ENCODE measurements around the gene CARF. TPM values are rescaled to one million over a fixed set of nuclear protein-coding genes. Genes with fewer than 3 reads are reported as not detected.
"Not testable (repeated sequence)": the region's sequence is repeated elsewhere in the genome, so short reads cannot be mapped to it uniquely, and the experiment has no call there.

The CARF gene
- total and polyA plus RNA-seq, 10 donors = 2.9 to 21.7 (median 15.6) TPM

DNA sequence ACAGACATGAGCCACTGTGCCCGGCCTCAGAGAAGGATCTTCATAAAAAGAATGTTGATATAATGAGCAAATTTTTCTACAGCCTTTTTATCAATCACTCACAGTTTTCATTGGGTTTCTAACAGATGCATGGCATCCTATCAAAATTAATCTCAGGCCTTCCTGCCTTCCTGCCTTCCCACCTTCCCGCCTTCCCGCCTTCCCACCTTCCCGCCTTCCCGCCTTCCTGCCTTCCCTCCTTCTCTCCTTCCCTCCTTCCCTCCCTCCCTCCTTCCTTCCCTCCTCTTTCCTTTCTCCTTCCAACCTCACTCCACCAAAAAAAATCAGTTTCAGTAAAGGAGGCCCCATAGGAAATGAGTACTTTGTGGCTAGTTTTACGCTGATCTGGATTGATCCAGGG is 48.4 kb downstream of the CARF start:
- Histone ChIP-seq H3K27me3 (replicated peaks in 1 of 7) (no peaks in the 10 kb centered on the region), H3K9me3 (no peaks in the 10 kb centered on the region), H3K27ac (no peak overlapping the region), H3K4me3 (no peak overlapping the region), H3K4me1 (no peaks in the 10 kb centered on the region), H3K36me3 (peaks cover 0 to 82% (median 22%) of the 10 kb centered on the region in 6 donors)
- 91 to 99% (median 95%) methylated on average over 6 of the region's 6 CpGs for WGBS, 5 donors
- no peak for DNase-seq
- TF ChIP-seq POLR2AphosphoS5 (IDR thresholded peaks at IDR 0.05) (no peak), POLR2A (IDR thresholded peaks at IDR 0.05) (no peak)
- TF ChIP-seq, protein P1, sequence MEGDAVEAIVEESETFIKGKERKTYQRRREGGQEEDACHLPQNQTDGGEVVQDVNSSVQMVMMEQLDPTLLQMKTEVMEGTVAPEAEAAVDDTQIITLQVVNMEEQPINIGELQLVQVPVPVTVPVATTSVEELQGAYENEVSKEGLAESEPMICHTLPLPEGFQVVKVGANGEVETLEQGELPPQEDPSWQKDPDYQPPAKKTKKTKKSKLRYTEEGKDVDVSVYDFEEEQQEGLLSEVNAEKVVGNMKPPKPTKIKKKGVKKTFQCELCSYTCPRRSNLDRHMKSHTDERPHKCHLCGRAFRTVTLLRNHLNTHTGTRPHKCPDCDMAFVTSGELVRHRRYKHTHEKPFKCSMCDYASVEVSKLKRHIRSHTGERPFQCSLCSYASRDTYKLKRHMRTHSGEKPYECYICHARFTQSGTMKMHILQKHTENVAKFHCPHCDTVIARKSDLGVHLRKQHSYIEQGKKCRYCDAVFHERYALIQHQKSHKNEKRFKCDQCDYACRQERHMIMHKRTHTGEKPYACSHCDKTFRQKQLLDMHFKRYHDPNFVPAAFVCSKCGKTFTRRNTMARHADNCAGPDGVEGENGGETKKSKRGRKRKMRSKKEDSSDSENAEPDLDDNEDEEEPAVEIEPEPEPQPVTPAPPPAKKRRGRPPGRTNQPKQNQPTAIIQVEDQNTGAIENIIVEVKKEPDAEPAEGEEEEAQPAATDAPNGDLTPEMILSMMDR (IDR thresholded peaks at IDR 0.05 in 8 of 11, conservative IDR thresholded peaks at IDR 0.05 in 3 of 11) = no peak
- intact Hi-C loops (cut with DNase I; ENCODE audit: low total_unique reads) = no loop called here

DNA sequence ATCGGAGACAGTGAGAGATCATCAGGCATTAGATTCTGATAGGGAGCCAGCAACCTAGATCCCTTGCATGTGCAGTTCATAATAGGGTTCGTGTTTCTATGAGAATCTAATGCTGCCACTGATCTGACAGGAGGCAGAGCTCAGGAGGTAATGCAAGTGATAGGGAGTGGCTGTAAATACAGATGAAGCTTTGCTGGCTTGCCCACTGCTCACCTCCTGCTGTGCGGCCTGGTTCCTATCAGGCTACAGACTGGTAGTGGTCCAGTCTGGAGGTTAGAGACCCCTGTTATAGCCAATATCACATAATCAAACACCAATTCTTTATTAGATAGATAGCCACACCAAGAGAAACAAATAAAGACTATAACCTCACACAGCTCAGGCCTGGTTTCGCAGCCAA is 51.6 kb downstream of the CARF start:
- peaks cover 0 to 53% (median 8%) of the 10 kb centered on the region in 6 donors for H3K36me3 ChIP-seq
- TF ChIP-seq POLR2AphosphoS5 (IDR thresholded peaks at IDR 0.05) = no peak
- TF ChIP-seq, protein P1 (IDR thresholded peaks at IDR 0.05 in 8 of 11, conservative IDR thresholded peaks at IDR 0.05 in 3 of 11) = no peak
- TF ChIP-seq POLR2A (IDR thresholded peaks at IDR 0.05) = no peak
- H3K9me3 ChIP-seq = no peaks in the 10 kb centered on the region
- 95 to 98% (median 97%) methylated on average over 4 of the region's 4 CpGs for WGBS, 5 donors
- no peaks in the 10 kb centered on the region for H3K27me3 ChIP-seq (replicated peaks in 1 of 7)
- no peak for DNase-seq
- intact Hi-C loops (cut with DNase I; ENCODE audit: low total_unique reads) = no loop called here
- no peak overlapping the region for H3K27ac ChIP-seq
- H3K4me3 ChIP-seq = no peak overlapping the region
- no peaks in the 10 kb centered on the region for H3K4me1 ChIP-seq

GRCh38 chr2:202965810-202966460 is 53.9 kb downstream of the CARF start:
- Histone ChIP-seq H3K4me1 (no peaks in the 10 kb centered on the region), H3K36me3 (peaks cover 0 to 32% (median 6%) of the 10 kb centered on the region in 6 donors), H3K9me3 (no peaks in the 10 kb centered on the region), H3K4me3 (no peak overlapping the region), H3K27ac (no peak overlapping the region), H3K27me3 (replicated peaks in 1 of 7) (no peaks in the 10 kb centered on the region)
- WGBS, 5 donors = 41 to 51% (median 48%) methylated on average over 5 of the region's 5 CpGs
- TF ChIP-seq POLR2A (IDR thresholded peaks at IDR 0.05) (no peak), POLR2AphosphoS5 (IDR thresholded peaks at IDR 0.05) (no peak)
- TF ChIP-seq, protein P1 (IDR thresholded peaks at IDR 0.05 in 8 of 11, conservative IDR thresholded peaks at IDR 0.05 in 3 of 11) = no peak
- intact Hi-C loops (cut with DNase I; ENCODE audit: low total_unique reads) = no loop called here
- no peak for DNase-seq

DNA sequence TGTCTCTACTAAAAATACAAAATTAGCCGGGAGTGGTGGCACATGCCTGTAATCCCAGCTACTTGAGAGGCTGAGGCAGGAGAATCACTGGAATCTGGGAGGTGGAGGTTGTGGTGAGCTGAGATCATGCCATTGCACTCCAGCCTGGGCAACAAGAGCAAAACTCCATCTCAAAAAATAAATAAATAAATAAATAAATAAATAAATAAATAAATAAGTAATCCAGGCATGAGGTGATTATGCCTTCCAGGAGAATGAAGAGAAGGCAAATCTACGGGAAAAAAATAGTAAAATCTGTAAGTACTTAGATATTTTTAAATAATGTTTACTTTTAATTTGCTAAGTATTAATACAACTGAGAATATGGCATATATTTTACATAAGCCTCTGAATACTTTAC is 57.3 kb downstream of the CARF start:
- H3K4me1 ChIP-seq; H3K4me3 ChIP-seq; DNase-seq; intact Hi-C loops (cut with DNase I; ENCODE audit: low total_unique reads); H3K9me3 ChIP-seq; H3K27ac ChIP-seq; H3K27me3 ChIP-seq (replicated peaks in 1 of 7): not testable (repeated sequence)
- WGBS, 5 donors = 48 to 53% (median 50%) methylated on average over 2 of the region's 2 CpGs
- H3K36me3 ChIP-seq = peaks cover 0 to 34% (median 12%) of the 10 kb centered on the region in 6 donors

Measured in spleen (tissue), 11 donors.